NCI-H2227 treated with DMSO at 0.1 percent for 48 hours (cell line): ENCODE measurements around the gene RUNDC3A.
A peak's percentile ranks its signal among the peaks of the same experiment; 100 is the strongest.

Experiments
- DNase-seq: peaks from one replicate; lab custom pipeline; 2025; lab: John Stamatoyannopoulos, UW

Gene RUNDC3A

DNA sequence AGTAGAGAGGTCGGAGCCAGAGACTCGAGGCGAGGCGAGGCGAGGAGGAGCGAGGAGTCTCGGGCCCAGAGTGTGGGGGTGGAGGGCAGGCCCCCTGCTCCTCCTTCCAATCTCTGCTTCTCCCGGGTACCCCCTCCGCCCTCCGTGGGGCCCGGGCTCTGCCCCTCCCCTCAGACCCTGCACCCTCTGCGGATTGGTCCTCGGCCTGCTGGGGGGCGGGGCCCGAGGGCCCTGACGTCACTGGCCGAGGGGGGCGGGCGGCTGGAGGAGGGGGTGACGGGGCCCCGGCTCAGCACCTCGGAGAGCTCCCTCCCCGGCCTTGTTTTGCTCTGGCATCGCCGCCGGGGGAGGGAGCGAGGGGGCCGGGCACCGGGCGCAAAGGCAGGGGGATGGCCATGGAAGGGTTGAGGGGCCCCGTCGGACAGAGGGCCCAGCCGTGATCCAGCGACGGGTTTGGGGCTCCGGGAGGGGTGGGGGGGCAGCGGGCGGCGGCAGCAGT is at the start of gene RUNDC3A:
RUNDC3A (plus strand) TSS at position 282 of the 499 bp plus-strand sequence. CDS start 232 bp downstream, outside the sequence.
- peak; percentile 84 for DNase-seq

DNA sequence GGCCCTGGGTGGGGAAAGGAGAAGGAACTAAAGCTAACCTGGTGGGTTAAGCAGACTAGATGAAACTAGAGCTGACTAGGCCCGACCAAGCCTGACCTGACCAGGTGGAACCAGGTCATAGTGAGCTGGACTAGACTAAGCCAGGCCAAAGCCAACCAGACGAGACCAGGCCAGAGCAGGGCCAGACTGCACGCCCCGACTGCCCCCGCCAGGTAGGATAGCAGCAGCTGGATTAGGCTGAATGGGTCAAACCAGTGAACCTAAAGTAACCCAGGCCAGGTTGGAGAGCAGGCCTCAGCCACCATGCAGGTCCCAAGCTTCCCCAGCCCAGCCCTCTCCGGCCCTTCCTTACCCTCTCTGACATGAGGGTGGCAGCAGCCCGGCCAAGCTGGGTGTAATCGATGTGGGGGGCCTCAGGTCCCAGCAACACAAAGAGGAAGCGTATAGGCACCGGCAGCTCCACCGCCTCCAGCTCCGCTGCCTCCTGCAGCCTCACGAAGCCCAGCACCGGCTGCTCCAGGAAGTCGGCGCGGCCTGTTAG is 49.5 kb upstream of the RUNDC3A start:
- DNase-seq: no peak

DNA sequence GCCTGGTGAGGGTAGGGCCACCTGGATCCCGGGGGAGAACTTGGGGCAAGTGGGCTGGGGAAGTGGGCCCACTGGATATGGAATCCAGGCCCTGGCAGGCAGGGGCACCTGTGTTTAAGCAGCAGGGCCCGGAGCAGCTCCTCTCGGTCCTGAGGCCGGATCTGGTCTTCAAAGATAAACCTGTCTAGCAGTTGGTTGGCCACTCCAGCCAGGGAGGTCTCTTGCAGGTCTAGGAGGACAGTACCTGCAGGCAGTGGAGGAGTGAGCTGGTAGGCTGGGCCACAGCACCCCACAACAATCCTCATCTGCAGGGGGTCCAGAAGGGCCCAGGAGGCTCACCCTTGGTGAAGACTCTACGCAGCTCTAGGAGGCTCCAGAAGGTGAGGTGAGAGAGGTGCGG is 48.1 kb upstream of the RUNDC3A start:
- no peak for DNase-seq

DNA sequence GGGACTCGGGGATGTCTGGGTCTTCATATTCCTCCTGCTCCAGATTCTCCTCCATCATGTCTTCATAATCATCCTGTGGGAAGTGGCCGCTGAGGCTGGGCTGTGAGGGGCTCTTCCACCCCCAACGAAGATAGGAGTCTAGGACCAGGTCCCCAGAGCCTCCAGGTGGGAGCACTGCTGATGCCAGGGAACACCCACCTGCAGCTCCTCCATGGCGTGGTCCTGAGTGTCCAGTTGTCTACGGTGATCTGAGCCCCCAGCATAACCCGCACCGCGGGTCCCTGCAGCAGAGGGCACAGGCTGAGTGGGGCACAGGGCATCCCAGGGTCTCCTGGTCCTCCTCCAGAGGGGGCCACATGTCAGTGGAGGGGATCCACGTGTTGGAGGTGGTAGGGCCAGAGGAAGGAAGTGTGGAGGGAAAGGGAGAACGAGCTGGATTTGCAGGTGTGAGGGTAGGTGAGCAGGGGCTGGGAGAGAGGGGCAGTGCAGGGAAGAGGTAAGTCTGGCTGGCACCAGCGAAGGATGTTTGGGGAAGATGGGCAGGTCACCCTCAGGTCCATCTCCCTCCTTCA is 45.7 kb upstream of the RUNDC3A start:
- no peak for DNase-seq

DNA sequence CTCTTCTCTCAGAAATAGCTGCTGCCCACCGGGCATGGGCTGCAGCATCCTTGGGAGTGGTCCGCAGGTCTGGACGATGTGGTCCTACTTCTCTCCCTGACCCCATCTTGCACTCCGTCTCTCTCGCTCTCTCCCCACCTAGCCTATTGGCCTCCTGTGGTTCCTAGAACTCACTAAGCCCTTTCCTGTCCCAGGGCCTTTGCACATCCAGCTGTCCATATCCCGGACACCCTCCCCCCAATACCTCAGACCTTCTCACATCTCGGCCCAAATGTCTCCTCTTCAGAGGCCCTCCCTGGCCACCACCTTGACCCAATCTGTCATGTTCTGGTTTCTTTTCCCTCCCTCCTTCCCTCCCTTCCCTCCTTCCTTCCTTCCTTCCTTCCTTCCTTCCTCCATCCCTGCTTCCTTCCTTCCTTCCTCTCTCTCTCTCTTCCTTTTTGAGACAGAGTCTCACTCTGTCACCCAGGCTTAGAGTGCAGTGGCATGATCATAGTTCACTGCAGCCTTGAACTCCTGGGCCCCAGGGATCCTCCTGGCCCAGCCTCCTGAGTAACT is 45.0 kb upstream of the RUNDC3A start:
- no peak for DNase-seq

DNA sequence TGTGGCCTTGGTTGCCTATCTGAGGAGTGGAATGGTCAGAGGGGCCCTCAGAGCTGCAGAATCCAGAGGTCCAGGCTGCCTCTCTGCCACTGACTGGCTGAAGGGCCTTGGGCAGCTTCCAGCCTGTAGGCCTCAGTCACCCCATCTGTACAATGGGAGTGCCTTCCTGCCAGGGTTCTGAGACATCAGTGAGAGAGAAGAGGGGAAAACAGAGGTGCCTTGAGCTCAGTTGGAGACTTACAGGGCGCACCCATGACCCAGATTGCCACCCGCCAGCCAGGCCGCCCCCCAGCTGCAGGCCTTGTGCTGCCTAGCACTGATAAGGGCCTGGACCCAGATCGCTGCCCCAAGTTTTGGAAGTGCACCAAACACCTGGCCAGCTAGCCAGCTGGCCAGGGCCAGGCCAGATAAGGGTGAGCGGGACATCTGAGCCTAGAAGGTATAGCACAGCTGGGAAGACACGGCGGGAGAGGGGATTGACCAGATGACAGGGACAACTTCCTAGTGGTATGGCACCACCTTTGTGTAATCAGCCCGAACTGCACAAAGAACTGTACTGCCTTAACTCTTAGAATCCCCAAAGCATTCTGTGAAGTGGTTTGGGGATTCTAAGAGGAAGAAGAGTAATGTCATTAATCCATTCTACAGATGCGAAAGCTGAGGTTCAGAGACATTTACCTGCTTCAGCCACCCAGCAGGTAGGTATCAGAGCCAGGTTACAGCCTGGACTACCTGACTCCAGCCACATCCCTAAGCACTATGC is 41.8 kb upstream of the RUNDC3A start:
- DNase-seq: no peak

DNA sequence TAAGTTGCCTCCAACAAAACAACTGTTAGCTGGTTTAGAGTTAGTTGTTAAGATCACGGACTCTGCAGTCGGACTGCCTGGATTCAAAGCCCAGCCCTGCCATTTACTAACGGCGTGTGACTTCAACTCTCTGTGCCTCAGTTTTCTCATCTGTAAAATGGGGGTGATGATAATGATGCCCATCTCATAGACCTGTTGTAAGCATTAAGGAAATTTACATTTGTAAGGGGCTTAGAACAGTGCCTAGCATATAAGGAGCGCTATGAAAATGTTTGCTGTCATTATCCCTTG is 41.3 kb upstream of the RUNDC3A start:
- no peak for DNase-seq

DNA sequence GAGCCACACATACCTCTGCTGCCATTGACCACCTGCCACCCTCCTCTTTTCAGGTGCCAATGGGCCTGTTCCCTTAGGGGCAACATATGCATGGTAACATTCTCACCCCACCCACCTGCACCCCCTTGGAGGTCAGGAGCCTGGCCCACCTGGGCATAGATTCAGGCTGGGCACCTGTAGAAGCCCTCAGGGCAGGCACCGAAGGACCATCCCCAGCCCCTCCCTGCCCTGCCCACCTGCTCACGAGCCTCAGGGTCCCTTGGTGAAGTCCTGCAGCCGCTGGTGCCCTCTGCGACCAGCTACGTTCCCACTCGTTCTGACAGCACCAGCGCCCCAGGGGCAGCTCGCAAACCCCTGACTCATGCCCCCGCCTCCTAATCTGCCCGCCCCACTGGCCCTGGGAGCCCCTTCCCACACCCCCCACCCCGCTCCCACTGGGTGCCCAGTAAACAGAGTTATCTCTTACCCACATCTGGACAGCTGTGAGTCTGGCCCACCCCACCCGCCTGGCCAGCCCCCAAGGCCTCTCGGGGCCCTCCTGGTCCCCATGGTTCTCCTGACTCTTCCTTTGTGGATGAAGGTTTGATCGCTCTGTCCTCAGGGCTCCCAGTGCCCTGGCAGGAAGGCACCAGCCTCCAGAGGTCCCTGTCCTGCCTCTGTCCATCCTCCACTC is 40.4 kb upstream of the RUNDC3A start, which contains the start of gene SLC4A1:
SLC4A1 (minus strand) TSS at position 318 of the 673 bp plus-strand sequence. CDS start 5,269 bp downstream, outside the sequence.
- no peak for DNase-seq

DNA sequence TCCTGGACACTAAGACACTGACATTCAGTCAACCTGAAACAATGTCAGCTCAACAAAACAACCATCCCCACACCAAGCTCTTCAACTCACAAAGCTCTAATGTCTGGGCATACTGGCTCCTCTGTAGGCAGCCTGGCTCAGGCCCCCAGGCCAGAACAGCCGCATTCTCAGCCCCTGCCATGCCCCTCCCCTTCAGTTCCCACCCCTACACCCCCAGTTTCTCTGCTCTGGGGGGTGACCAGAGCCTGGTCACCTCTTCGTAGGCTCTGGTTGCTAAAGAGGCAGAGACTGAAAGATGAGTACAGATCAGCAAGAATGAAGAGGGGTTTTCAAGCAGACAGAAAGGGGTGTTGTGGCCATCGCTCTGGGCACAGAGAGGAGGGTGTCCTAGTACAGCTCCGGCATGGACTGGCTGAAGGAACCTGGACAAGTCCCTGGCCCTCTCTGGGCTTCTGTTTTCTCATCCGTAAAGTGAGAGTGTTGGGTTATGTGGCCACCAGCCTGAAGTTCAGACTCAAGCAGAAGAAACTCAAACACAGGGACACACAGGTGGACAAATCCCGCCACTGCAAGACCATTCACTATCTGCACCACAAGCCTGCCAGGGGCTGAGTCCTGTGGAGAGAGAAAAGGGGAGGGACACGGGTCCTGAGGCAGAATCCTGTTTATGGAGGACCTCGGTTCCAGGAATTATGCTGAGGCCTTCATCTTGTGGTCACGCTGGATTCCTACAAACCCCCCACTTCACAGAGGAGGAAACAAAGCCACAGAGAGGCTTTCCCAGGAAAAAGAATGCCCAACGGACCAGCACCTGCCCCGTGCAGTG is 39.5 kb upstream of the RUNDC3A start:
- DNase-seq: no peak

DNA sequence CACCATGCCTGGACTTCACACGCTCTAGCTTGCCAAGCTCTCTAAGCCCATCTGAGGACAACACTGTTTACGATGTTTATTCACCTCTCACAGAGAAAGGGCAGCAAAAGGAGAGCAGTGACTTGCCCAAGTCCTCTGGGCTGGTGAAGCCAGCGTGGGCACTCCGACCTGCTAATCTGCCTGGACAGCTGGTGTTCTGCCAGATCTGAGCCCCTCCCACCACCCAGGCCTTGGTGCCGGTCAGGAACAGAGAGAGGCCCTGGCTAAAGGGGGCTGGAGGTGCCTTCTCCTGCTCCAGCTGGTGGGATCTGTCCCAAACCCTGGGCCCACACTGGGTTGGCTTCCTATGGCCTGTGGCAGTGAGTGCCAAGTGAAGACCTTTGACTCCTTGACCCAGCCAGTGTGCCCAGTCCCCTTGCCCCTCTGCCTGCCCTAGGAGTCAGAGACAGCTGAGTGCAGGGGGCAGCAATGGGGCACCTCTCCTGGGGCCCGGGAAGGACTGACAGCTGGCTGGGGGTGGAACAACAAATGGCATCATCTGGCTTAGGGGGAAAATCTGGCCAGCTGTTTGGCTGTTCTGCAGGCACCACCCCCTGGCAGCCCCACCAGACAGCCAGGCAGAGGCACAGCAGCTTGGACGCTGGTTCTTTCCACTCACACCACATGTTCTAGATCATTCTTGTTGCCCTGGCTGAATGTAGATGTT is 38.7 kb upstream of the RUNDC3A start:
- DNase-seq: no peak

DNA sequence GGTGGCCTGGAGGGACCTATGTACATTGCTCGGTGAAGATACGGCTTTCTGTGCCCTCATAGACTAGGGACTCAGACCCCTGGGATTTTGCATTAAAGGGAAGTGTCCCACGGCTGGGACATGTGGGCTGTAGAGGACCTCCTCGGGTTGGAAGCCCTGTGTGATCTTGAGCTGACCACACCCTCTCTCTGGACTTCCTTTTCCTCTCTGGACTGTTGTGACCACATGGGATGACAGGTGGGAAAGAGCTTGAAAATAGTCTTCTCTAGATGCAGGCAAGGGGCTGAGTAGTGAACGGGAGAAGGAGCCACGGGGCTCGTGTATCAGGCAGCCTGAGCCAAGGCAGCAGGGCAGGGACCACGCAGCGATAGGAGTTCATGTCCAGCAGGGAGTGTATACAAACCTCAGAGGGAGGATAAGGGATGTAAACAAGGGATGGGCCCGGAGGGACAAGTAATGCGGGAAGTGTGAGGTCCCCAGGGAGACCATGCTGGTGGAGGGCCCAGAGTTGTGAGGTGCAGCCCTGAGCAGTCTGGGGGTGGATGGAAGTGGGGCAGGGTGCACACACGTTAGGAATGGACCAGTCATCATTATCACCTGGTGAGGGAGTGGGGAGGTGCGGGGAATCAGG is 36.0 kb upstream of the RUNDC3A start:
- no peak for DNase-seq

DNA sequence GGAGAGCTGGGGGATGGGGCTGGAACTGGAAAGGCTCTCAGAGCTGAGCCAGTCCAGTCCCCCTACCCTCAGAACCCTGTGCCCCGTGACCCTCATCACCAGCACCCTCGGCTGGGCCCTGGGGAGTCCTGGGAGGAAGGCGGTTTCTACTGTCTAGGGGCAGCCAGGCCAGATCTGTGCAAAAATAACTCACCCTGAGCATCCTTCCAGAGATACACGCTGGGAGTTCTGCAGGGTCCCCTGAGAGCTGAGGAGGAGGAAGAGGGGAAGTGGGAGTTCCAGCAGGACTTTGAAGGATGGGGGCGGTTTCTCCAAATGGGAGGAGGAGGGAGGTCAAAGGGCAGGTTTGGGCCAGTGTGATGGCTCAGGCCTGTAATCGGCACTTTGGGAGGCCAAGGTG is 35.4 kb upstream of the RUNDC3A start:
- DNase-seq: no peak

DNA sequence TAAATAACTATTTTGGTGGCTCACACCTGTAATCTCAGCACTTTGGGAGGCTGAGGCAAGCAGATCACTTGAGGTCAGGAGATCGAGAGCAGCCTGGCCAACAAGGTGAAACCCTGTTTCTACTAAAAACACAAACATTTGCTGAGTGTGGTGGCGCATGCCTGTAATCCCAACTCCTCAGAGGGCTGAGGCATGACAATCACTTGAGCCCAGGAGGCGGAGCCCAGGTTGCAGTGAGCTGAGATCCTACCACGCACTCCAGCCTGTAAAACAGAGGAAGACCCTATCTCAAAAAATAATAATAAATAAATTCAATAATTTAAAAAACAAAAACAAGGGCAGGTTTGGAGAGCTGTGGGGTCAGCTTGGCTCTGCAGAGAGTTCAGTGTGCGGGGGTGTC is 34.8 kb upstream of the RUNDC3A start:
- DNase-seq: no peak

DNA sequence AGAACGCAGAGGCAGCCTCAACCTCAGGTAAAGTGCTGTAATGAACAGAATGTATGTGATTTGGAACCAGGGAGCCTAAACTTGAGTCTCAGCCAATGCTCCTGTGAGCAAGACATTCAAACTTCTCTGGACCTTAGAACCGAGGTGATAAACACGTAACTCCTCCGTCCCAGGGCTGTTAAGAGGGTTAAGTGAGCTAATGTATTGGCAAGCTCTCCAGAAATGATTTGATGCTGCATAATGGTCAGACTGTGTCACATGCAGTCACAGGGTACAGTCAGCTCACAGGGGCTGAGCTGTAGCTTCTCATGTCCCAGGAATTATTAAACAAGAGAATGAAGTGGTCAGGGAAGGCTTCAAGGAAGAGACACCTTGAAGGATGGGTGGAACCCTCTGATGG is 30.4 kb upstream of the RUNDC3A start:
- no peak for DNase-seq

DNA sequence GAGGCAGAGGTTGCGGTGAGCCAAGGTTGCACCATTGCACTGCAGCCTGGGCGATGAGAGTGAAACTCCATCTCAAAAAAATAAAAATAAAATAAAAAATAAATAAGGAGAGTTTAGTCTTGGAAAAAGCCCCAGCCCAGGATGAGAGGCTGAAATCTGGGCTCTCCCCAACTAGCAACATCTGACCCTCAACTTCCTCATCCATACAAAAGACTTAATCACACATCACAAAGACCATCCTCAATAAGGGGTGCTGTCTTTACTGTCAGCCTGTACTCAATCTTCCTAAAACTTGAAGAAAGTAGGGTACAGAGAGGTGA is 29.1 kb upstream of the RUNDC3A start:
- DNase-seq: no peak

DNA sequence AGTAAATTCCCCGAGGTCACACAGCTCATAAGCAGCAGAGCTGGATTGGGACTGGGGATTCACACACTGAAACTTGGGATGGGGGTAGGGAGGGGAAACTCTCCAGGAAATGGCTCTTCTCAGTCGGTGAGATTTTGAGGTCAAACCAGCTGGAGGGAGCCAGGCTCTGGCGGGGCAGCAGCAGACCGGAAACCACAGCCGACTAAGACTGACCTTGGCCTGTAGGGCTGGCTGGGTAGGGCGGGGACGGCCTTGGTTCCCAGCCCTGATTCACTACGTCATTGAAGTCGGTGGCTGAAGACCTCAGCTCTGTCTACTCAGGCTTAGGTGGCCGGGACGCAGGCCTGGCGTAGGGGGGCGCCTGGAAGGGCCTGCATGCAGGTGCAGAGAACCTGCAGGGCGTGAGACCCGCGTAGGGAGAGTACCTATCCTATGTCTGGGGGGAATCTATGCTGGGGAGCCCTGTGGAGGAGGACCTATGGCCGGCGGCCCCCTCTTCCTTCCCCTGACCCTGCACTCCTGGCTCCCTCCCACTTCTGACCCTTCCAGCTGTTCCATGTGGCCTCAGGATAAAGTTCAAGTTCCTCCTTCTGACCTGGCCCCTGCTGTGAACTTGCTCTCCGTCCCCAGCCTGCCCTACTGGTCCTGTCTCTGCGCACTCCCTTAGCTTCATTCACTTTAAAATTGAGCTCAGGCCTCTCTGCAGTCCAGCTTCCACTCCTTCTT is 28.6 kb upstream of the RUNDC3A start:
- DNase-seq: no peak

DNA sequence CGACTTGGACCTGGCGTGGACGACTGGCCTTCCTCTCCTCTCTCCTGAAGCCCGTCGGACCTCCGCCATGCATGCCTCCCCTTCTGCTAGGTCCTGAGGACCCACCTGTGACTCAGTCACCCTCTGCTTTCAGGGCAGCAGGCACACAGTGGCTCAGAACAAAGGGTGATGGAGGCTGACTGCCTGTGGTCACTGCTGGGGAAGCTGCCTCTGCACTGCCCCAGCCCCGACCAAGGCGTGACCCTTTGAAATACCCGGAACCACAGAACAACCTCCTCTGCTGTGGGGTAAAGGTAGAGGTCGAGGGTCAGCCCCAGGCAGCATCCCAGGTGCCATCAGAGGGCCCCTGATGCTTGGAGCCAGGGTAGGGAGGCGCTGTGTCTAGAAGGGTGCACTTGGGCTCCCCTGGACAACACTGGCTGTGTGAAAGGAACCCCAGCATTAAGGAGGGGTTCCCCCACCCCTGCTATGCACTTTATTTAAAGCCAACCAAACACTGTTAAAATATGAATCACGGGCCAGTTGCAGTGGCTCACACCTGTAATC is 27.9 kb upstream of the RUNDC3A start:
- no peak for DNase-seq

DNA sequence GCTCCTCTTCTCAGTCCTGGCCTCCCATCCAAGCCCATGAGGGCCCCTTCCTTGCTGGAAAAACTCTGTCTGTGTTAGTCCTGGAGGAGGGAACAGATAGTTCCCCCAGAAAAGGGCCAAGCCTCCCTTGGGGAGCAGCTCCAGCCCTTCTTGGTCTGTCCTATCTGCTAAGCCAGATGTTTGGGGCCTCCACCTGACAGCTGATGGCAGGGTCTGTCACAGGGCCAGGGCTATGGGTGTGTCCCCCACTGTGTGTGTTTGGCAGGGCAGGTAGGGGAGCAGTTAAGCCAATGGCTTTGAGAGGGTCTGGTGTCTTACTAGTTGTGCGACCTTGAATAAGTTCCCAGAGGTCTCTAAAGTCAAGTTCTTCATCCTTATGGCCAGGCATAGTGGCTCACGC is 26.8 kb upstream of the RUNDC3A start:
- DNase-seq: no peak

DNA sequence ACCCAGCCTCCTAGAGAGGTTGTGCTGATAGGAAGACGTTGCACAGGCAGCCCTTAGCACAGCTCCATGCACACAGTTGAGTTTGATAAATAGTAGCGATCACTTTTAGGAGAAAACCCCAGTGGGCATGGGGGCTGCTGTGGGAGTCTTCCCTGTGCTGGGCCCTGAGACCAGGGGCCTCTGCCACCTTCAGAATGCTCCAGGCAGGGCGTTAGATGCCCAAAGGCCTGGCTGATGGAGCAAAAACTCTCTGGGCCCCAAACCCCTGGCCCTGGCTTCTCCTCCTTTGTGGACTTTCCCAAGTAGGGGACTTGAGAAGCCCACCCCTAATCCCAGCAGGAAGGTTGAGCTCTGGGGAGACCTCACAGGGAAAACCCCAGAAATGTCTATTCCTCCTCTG is 26.1 kb upstream of the RUNDC3A start:
- no peak for DNase-seq
